Mucosa of gallbladder (tissue), 1 donor: ENCODE measurements around the gene SMTNL1. TPM values are rescaled to one million over a fixed set of nuclear protein-coding genes. Genes with fewer than 3 reads are reported as not detected.
"Not testable (repeated sequence)": the region's sequence is repeated elsewhere in the genome, so short reads cannot be mapped to it uniquely, and the experiment has no call there.

Source experiments
- DNase-seq: peaks from one replicate; pipeline ENCODE4 v3.0.0-alpha.2; 2020; ENCODE audit warnings: low spot score
- total RNA-seq: library from RNA; stranded (reverse); gene quantifications from one replicate; pipeline ENCODE4 v1.2.1, GENCODE V29; 2021
- donor health status: DM: no; HTN: no; CAD: no.

The SMTNL1 gene
- total RNA-seq, 1 donor from 2014 or later, result not detected

DNA sequence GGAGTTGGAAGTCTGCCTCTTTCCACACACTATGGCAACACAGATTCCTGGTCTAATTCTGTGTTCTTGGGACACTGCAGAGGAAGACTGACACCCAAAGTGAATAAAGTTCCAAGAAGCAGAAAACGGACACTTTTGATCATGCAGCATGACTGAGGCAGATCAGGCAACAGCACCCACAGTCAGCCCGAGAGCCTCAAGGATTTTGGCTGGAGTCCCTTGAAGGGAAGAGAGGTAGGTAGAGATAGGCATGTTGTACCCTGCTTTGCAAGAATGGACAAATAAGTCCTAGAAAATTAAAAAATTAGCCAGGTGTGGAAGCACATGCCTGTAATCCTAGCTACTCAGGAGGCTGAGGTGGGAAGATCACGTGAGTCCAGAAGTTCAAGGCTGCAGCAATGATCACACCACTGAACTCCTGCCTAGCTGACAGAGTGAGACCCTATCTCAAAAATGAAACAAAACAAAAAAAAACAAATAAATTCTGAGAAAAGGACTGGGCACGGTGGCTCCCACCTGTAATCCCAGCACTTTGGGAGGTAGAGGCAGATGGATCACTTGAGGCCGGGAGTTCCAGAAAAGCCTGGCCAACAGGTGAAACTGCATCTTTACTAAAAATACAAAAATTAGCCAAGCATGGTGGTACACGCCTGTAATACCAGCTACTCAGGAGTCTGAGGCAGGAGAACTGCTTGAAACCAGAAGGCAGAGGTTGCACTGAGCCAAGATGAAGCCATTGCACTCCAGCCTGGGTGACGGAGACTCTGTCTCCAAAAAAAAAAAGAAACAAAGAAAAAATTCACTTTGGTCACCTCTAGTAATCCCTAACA, 28.8 kb upstream of the SMTNL1 start:
- no peak for DNase-seq

DNA sequence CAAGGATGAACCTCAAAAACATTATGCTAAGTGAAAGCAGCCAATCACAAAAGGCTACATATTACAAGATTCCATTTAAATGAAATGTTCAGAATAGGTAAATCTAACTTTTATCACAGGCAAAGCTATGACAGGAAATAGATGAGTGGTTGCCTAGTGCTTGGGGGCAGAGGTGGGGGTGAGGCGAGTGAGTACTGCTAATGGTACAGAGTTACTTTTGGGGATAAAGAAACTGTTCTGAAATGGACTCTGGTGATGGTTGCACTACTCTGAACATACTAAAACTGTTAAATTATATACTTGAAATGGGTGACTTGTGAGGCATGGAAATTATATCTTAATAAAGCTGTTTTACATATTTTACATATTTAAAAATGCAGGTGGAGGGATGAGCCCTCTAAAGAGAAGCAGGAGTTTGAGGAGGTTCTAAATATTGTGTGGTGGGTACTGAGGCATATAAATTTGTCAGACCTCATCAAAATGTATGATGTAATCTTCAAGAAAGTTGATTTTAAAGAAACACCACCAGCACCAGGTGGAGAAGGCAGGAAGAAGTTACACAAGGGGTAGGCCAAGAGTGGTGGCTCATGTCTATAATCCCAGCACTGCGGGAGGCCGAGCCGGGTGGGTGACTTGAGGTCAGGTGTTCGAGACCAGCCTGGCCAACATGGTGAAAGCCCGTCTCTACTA, 25.5 kb upstream of the SMTNL1 start:
- no peak for DNase-seq

DNA sequence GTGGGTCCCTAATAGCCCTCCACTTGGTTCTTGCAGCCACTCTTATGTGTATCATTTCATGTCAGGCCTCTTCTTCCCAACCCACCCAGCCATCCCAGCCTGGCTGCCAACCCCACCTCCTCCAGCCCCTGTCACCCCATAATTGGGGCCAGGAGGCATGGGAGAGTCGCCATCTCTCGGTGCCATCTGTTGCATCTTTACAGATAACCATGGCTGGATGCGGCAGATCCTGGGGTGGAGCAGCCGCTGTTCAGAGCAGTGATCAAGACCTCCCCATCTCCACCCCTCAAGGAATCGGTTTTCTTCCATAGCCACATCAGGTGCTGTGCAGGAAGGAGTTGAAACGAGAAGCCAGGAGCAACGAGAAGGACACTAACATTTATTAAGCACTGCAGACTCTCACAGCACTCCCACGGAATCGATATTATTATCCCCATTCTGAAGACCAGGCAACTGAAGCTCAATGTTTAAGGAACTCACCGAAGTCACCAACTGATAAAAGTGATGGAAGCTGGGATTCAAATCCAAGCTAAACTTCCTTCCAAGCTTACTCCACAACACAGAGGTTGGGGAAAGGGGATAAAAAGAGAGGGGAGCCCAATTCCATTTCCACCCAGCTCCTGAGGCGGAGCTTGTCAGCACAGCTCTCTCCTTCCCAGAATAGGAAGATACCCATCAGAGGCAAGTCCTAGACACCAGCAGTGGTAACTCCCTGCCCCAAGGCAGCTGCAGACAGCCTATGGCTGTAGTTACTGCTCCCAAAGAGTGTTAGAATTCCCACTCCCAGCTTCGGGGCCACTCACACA, 24.5 kb upstream of the SMTNL1 start:
- DNase-seq, result no peak

DNA sequence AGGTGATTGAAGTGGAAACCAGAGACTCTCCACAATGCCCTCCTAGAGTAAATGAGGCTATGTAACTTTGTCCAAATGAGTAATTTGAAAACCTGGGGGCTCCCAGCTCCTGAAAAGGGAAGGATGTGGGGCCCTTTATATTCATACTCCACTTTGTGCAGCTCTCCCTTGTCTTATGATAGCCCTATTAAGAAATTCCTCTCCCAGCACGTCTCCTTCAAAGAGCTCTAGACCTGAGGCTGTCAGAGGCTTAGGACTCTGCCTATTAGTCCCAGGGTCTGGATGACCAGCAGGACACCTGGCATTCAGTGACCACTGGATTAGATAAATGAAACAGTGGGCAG, 24.0 kb upstream of the SMTNL1 start:
- DNase-seq, result no peak

DNA sequence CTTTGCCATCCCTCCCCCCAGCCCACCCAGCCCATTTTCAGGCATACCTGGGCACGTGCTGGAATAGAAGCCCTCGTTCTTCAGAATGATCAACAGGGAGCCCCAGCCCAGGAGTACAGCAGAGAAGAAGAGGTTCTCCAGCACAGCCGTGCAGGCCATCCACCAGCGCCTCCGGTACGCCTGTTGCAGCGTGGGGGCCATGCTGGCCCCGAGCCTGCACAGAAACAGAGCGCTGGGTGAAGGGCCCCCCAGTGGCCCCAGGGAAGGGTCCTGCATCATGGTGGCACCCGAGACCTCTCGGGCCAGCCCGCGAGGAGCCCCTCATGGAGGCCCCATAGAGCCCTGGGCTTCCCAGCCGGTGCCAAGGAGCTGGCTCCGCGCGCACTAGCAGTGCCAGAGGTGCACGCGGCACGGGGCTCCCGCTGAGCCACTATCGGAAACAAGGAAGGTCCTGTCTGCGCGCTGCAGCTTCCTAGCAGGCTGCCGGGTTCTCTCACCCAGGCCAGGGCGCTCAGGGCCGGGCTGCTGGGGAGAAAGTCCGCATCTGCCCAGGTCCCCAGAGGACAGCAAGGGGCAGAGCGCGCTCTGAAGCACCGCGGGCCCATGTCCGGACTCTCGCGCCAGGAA, 23.4 kb upstream of the SMTNL1 start:
- peak; percentile 44 for DNase-seq

DNA sequence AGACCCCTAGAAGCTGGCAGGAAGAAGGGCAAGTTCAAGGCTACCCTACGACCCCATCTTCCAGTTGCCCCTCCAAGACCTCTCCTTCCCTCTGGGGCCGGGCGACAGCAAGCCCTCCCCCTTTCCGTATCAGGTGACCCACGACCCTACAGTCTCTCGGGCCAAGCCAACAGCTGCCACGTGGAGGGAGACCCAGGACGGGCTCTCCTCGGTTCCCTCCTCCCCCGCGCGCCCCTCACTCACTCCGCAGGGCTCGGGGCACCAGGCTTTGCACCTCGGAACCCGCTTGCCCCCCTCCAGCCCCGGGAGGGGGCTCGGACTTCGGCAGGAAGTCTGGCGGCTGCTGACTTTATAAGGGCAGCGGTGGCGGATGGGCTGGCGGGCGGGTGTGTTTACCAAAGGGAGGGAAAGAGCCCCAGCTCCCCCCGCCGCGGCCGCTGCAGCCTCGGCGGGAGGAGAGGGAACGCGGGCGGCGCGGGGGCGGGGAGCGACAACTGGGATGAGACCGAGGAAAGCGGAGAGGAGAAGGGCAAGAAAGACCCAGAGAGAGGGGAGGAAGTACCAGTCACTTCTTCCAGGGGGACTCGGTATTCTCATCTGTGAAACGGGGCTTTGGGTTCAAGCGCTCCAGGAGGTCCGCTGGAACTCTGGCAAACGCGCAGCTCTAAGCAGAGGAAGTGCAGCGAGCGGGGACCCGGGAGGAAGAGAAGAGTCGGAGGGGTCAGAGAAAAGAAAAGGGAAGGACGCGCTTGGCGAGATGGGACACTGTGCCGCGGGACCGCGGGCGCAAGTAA, 22.7 kb upstream of the SMTNL1 start:
- peak; percentile 63 for DNase-seq

DNA sequence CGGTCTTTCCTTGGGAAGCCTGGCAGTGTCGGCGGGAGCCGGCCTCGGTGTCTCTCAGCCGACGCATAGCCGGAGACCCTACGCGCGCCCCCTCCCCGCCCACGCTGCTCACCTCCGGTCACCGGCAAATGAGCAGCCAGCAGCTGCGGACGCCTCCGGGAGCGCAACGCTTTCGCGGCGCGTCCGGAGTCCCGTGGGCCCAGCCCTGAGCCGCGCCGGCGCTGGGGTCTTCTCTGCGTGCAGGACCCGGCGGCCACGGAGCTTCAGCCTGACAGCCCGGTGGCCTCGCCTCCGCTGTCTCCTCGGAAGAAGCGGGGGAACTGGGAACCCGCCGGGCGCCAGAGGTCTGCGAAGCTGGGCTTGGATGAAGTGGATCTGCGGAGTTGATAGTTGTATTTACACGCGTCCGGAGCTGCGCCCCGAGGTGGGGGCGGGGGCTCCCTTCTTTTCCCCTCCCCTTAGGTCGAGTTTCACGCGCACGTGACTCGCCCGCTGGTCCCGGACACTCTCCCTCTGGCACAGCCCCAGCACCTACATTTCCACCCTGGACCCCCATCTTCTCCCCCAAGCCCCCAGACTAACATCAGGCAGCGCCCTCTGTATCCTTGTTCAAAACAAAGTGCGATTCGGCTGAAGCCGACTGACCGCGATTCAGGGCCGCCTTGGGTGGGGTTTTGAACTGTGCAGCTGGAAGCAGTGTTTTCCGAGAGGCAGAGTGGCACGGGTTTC, 21.9 kb upstream of the SMTNL1 start, which contains the start of gene SLC43A1:
TSS of gene SLC43A1 (minus strand) at position 371 of the 729 bp plus-strand sequence. CDS start 1,591 bp downstream, outside the sequence.
- peak; percentile 57 for DNase-seq

DNA sequence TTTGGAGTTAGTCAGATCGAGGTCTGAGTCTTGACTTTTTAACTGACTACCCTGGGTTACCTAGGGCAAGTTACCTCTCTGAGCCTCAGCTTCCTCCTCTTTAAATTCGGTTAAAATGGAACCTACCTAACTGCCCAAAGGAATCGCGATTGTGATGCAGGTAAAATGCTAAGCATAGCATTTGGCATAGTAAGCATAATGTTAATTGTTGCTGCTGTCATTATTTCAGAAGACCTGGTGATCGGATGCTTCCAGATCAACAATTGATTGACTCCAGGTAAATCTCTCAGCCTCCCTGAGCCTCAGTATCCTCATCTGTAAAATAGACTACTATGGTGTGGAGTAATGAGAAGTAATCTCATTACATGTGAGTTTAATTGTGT, 21.3 kb upstream of the SMTNL1 start:
- DNase-seq, result no peak

DNA sequence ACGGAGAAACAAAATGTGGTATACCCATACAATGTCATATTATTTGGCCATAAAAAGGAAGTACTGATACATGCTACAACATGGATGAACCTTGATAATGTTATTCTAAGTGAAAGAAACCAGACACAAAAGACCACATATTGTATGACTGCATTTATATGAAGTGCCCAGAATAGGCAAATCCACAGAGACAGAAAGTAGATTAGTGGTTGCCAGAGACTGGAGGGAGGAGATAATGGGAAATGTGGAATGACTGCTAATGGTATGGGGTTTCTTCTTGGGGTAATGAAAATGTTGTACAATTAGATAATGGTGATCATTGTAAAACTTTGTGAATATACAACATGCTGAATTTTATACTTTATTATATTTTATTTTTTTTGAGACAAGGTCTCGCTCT, 16.3 kb upstream of the SMTNL1 start:
- no peak for DNase-seq

DNA sequence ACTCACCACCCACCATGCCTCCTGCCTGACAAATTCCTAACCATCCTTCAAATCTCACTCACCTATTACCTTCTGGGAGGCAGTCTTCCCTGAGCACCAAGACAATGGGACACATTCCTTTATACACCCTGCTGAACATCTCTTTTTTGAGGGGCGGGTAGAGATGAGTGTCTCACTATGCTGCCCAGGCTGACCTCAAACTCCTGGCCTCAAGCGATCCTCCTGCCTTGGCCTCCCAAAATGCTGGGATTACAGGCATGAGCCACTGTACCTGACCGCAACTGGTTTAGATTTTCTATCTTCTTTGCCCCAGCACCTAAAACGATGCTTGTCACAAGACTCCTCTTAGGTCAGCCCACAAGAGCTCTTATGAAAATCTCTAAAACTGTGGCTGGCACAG, 14.0 kb upstream of the SMTNL1 start:
- no peak for DNase-seq

DNA sequence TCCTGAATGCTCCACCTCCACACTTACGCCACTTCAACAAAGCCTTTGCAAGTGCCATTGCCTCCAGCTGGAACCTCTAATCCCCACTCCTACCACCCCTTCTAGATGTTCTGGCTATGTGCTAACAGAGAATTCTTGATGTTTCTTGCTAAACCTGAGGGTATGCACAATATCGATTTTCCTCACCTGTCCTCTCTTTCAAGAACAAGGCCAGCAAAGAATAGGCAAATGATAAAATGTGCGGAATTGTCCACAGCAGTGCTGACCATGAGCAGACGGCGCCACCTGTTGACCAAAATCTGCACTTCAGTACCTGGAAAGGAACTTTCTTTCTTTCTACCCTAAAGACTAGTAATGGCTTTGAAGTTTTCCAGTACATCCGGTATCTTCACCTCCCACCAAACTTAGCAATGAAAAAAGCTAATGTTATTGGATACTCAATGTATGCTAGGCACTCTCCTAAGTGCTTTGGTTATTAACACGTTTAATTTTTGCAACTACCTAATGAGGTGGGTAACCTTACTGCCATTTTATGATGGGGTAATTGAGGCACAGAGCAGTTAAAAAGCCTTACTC, 10.3 kb upstream of the SMTNL1 start:
- peak; percentile 78 for DNase-seq

DNA sequence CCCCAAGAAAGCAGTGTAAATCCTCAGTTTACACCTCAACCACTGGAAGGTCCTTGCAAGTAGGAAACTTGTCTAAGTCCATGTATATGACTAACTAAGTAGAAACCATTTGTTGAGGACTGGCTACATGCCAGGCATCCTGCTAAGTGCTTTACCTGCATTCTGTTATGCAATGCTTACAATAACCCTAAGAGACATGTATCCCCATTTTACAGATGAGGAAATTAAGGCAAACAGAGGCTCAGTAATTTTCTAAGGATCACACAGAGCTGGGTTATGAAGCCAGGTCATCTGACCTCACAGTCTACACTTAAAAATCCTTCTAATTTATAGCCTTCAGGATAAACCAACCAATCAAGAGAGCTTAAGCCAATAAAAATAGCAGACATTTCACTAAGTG, 8.4 kb upstream of the SMTNL1 start:
- DNase-seq, result no peak

DNA sequence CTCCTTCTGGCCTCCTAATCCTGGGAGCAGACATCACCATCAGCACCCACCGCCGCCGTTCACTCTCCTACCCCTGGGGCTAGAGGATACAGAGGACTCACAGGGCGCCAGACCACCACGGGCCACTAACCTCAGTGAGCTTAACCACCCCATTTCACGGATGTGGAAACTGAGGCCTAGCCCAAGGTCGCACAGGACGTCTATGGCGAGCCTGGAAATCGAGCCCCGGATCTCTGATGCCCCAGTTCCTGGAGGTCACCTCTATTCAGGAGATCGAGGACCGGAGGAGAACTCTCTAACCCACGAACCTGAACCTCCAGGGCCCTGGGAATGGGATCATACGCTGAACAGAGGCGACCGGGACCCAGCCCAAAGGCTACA, 7.2 kb upstream of the SMTNL1 start:
- DNase-seq, result peak; percentile 16

DNA sequence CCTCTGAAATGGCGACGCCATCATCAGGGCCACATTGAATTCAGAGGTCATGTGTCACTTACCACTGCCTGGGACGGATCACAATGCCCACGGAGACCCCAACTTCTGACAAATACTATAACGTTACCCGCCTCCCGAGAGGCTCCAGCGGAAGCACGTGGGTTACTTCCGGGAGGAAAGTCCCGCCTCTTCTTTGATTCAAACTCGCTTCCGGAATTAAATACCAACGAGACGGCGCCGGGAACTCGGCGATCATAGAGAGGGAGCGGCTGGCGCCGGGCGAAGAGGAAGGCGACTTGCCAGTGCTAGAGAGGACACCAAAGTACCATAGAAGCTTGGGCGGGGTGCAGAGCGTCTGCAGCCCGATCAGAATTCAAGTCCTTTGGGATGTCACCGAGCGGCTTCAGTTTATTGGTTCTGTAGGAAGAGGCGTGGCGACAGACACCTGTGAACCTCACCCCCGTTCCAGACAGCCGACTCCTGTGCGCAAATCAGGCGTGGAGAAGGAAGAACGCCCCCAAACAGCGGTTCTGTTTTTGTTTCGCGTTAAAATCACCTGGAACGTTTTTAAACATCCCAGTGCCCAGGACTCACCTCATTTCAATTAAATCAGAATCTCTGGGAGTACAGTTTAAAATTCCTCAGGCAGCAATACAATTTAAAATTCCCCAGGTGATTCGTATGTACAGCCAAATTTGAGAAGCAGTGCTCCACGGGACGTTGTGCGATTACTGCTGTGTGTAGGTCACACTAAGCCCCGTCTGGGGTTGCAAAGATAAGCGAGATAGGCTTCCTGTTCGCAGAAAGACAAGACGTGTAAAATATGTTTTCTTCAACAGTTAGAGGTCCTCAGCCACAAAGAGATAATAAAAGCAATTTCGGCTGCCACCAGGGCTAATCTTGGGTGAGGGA, 6.5 kb upstream of the SMTNL1 start, which contains the start of gene TIMM10:
TSS of gene TIMM10 (minus strand) at position 159 of the 912 bp plus-strand sequence. CDS start 565 bp downstream, outside the sequence.
- DNase-seq, result peak; percentile 97

DNA sequence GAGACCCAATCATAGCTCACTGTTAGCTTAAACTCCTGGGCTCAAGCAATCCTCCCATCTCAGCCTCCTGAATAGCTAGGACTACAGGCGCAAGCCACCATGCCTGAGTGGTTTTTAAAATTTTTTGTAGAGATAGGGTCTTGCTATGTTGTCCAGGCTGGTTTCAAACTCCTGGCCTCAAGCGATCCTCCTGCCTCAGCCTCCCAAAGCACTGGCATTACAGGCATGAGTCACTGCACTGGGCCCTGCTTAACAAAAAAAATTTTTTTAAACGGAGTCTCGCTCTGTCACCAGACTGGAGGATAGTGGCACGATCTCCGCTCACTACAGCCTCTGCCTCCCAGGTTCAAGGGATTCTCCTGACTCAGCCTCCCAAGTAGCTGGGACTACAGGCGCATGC, 2.9 kb upstream of the SMTNL1 start:
- not testable (repeated sequence) for DNase-seq

DNA sequence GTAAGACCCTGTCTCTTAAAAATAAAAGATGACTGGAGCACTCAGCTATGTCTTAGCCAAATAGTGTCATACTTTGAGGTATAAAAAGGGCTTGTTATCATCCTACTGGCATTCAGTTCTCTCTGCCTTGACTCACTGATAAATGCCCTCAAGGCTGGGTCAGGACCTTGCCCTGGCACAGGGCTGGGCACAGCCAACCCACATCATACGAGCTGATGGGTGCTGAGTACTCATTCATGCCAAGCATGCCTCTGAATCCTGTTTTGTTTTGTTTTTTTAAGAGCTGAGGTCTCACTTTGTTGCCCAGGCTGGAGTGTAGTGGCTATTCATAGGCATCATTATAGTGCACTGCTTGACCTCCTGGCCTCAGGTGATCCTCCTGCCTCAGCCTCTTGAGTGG, 1.9 kb downstream of the SMTNL1 start:
- no peak for DNase-seq

DNA sequence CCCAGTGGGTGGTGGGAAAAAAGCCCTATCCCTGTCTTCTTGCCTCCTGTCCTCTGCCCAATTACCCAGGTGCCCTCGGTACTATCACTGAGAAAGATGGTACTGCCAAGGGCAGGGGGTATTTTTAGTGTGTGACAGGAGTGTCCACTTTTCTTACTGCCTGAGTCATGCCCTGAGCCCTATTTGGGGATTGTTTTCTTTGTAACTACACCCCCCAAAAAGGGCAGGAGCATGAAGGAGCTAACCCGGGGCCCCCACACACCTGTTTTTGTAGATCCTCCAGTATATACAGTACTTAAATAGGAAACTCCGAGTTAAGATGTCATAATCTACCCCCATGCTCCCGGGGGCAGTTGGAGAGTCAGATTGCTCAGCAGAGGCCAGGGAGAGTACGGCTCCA, 3.8 kb downstream of the SMTNL1 start:
- DNase-seq, result no peak

DNA sequence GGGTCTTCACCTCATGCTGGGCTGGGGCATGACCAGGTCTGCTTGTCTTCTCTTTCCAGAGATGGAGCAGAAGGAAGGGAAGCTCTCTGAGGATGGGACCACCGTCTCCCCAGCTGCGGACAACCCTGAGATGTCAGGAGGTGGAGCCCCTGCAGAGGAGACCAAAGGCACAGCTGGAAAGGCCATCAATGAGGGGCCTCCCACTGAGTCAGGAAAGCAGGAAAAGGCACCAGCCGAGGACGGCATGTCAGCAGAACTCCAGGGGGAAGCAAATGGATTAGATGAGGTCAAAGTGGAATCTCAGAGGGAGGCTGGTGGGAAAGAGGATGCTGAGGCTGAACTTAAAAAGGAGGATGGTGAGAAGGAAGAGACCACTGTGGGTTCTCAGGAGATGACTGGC, 5.2 kb downstream of the SMTNL1 start:
- DNase-seq, result no peak

DNA sequence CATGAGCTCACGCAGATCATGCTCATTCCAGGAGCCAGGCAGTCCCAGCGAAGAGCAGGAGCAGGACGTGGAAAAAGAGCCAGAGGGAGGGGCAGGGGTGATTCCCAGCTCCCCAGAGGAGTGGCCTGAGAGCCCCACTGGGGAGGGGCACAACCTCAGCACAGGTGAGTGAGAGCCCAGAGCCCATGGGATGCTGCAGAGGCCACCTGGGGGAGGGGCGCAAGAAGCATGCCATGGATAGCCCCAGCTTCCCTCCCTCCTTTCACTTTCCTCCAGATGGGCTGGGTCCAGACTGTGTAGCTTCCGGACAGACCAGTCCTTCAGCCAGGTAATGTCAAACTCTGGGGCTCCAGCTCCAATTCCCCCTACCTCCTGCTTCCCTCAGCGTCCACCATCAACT, 6.2 kb downstream of the SMTNL1 start:
- no peak for DNase-seq
